Measurements from ENCODE around the gene DDX27. TPM values are rescaled to one million over a fixed set of nuclear protein-coding genes. Genes with fewer than 3 reads are reported as not detected.
A peak's percentile ranks its signal among the peaks of the same experiment; 100 is the strongest.

Gene DDX27, protein sequence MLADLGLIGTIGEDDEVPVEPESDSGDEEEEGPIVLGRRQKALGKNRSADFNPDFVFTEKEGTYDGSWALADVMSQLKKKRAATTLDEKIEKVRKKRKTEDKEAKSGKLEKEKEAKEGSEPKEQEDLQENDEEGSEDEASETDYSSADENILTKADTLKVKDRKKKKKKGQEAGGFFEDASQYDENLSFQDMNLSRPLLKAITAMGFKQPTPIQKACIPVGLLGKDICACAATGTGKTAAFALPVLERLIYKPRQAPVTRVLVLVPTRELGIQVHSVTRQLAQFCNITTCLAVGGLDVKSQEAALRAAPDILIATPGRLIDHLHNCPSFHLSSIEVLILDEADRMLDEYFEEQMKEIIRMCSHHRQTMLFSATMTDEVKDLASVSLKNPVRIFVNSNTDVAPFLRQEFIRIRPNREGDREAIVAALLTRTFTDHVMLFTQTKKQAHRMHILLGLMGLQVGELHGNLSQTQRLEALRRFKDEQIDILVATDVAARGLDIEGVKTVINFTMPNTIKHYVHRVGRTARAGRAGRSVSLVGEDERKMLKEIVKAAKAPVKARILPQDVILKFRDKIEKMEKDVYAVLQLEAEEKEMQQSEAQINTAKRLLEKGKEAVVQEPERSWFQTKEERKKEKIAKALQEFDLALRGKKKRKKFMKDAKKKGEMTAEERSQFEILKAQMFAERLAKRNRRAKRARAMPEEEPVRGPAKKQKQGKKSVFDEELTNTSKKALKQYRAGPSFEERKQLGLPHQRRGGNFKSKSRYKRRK
- 29.1 and 30.1 TPM in 2 replicates for total RNA-seq
- 33.9 and 37.0 TPM in 2 replicates for polyA plus RNA-seq

DNA sequence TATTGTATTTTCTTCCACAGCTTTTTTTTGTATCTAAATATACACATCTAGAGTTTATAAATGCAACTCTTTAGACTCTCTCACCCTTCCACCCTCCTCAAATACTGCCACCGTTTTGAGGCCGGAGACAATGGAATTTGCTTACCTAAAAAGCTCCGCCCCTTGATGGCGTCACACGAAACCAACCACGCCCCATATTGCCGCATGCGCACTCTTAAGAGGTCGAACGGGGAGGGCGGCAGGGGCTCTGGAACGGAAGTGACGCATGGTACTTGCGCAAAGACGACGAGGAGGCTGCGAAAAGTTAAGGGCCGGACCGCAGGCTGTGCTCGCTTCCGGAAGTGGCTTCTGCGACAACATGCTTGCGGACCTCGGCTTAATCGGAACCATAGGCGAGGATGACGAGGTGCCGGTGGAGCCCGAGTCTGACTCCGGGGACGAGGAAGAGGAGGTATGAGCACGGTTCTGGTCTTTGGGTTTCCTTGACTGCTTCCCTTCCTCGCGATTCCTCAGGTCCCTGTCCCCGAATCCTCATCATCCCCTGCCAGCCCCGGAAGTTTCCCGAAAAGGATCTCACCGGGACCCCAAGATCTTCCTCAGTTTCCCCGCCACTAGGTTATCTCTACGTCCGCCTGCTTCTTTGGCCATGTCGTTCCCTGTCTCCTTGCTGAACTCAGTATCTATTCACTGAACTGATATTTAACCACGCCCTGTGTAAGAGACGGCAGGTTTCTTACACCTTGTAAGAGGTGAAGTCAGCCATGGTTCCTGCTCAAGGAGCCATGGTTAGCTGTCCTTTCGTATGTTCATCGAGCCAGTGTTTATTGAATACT, at the start of gene DDX27:
Gene DDX27, plus strand, starts transcription at position 326 of the 833 bp plus-strand sequence. Its CDS starts 33 bp downstream, at position 359.
- Histone ChIP-seq H3K4me1 (ENCODE audit: insufficient read depth) (no peaks in the 10 kb centered on the region), H3K4me3 (peak within 1 kb of the TSS; percentile 60), H3K27me3 (no peaks in the 10 kb centered on the region), H2AFZ (peak within 1 kb of the TSS; percentile 70), H4K20me1 (ENCODE audit: insufficient read depth, poor library complexity, severe bottlenecking) (no peaks in the 10 kb centered on the region), H3K36me3 (replicated peaks; ENCODE audit: insufficient read depth, low read depth) (peaks cover 4% of the 10 kb centered on the region), H3K9me3 (ENCODE audit: low read depth) (no peaks in the 10 kb centered on the region), H3K4me2 (peak within 1 kb of the TSS; percentile 88), H3K79me2 (peaks cover 22% of the 10 kb centered on the region), H3K9me2 (replicated peaks; ENCODE audit: insufficient read depth) (no peaks in the 10 kb centered on the region), H3K27ac (peak within 1 kb of the TSS; percentile 60)
- TF ChIP-seq, protein P1, sequence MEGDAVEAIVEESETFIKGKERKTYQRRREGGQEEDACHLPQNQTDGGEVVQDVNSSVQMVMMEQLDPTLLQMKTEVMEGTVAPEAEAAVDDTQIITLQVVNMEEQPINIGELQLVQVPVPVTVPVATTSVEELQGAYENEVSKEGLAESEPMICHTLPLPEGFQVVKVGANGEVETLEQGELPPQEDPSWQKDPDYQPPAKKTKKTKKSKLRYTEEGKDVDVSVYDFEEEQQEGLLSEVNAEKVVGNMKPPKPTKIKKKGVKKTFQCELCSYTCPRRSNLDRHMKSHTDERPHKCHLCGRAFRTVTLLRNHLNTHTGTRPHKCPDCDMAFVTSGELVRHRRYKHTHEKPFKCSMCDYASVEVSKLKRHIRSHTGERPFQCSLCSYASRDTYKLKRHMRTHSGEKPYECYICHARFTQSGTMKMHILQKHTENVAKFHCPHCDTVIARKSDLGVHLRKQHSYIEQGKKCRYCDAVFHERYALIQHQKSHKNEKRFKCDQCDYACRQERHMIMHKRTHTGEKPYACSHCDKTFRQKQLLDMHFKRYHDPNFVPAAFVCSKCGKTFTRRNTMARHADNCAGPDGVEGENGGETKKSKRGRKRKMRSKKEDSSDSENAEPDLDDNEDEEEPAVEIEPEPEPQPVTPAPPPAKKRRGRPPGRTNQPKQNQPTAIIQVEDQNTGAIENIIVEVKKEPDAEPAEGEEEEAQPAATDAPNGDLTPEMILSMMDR (IDR thresholded peaks at IDR 0.05; ENCODE audit: poor library complexity), result no peak
- TF ChIP-seq EZH2 (IDR thresholded peaks at IDR 0.05; ENCODE audit: borderline replicate concordance), result no peak
- TF ChIP-seq EZH2phosphoT487 (IDR thresholded peaks at IDR 0.05; ENCODE audit: low read depth, severe bottlenecking, unreplicated experiment), result no peak
- peak; percentile 99 for DNase-seq (ENCODE audit: low spot score)
- 1% methylated on average over 45 of the region's 46 CpGs for WGBS (ENCODE audit: low lambda C conversion rate, missing lambda C conversion rate)

DNA sequence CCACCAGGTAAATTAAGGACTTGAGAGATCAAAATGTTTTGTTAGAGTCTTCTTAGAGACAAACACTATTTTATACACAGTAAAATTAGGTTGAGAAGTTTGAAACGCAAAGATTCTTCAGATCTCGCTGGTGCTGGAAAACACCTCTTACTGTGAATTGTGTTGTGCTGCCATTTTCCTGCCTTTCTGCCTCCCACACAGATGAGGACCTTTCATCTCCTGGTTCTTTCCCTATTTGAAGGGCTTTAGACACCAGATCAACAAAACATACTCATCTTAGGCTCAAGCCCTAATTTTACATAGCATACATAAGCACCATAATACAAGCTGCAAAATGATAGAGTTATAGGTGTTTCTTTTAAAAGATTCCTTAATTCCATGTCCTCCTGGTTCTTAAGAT, 49.7 kb upstream of the DDX27 start:
- H3K27me3 ChIP-seq, result no peaks in the 10 kb centered on the region
- H2AFZ ChIP-seq, result no peak overlapping the region
- H3K4me2 ChIP-seq, result no peak overlapping the region
- H3K4me3 ChIP-seq, result no peak overlapping the region
- no peak for TF ChIP-seq EZH2 (IDR thresholded peaks at IDR 0.05; ENCODE audit: borderline replicate concordance)
- TF ChIP-seq EZH2phosphoT487 (IDR thresholded peaks at IDR 0.05; ENCODE audit: low read depth, severe bottlenecking, unreplicated experiment), result no peak
- TF ChIP-seq, protein P1 (IDR thresholded peaks at IDR 0.05; ENCODE audit: poor library complexity), result no peak
- H3K9me3 ChIP-seq (ENCODE audit: low read depth), result no peaks in the 10 kb centered on the region
- H3K4me1 ChIP-seq (ENCODE audit: insufficient read depth), result peaks cover 8% of the 10 kb centered on the region
- no peaks in the 10 kb centered on the region for H3K36me3 ChIP-seq (replicated peaks; ENCODE audit: insufficient read depth, low read depth)
- peaks cover 77% of the 10 kb centered on the region for H4K20me1 ChIP-seq (ENCODE audit: insufficient read depth, poor library complexity, severe bottlenecking)
- H3K9me2 ChIP-seq (replicated peaks; ENCODE audit: insufficient read depth), result no peaks in the 10 kb centered on the region
- WGBS (ENCODE audit: low lambda C conversion rate, missing lambda C conversion rate), result 94% methylated on average over 2 of the region's 2 CpGs
- no peak for DNase-seq (ENCODE audit: low spot score)
- H3K79me2 ChIP-seq, result peaks cover 100% of the 10 kb centered on the region
- H3K27ac ChIP-seq, result no peak overlapping the region

DNA sequence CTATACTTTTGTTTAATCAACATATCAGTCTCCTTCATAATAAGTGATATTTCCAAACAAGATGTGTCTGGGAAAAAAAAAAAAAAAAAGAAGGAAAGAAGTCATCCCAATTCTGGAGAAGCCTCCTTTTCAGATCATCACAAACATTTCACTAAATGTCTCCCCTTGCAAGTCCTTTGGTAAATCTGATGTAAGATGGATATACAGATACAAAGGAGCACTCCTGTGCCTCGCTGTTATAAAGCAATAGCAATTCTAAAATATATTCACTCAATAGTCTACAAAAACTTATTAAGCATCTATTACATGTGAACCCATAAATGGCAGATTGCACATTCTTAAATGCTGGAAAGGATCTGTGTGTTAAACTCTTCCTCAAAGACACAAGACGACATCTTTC, 48.5 kb upstream of the DDX27 start:
- DNase-seq (ENCODE audit: low spot score), result no peak
- Histone ChIP-seq H3K27ac (no peak overlapping the region), H3K4me3 (no peak overlapping the region), H3K4me2 (no peak overlapping the region), H3K9me3 (ENCODE audit: low read depth) (no peaks in the 10 kb centered on the region), H3K4me1 (ENCODE audit: insufficient read depth) (peaks cover 8% of the 10 kb centered on the region), H2AFZ (no peak overlapping the region), H3K79me2 (peaks cover 99% of the 10 kb centered on the region), H3K9me2 (replicated peaks; ENCODE audit: insufficient read depth) (no peaks in the 10 kb centered on the region), H3K36me3 (replicated peaks; ENCODE audit: insufficient read depth, low read depth) (no peaks in the 10 kb centered on the region), H3K27me3 (no peaks in the 10 kb centered on the region), H4K20me1 (ENCODE audit: insufficient read depth, poor library complexity, severe bottlenecking) (peaks cover 80% of the 10 kb centered on the region)
- 99% methylated on average over 2 of the region's 2 CpGs for WGBS (ENCODE audit: low lambda C conversion rate, missing lambda C conversion rate)
- TF ChIP-seq, protein P1 (IDR thresholded peaks at IDR 0.05; ENCODE audit: poor library complexity), result no peak
- TF ChIP-seq EZH2phosphoT487 (IDR thresholded peaks at IDR 0.05; ENCODE audit: low read depth, severe bottlenecking, unreplicated experiment) (no peak), EZH2 (IDR thresholded peaks at IDR 0.05; ENCODE audit: borderline replicate concordance) (no peak)
